HepG2 (cell line): ENCODE results near the gene NGEF. TPM values are rescaled to one million over a fixed set of nuclear protein-coding genes. Genes with fewer than 3 reads are reported as not detected.
A peak's percentile ranks its signal among the peaks of the same experiment; 100 is the strongest.

Experiments
- ADNP ChIP-seq: sonication (generic); formaldehyde crosslinking; IDR thresholded peaks from 2 replicates; pipeline ENCODE4 v1.4.0; 2020; ENCODE audit warnings: missing genetic modification reagents
- BCL6 ChIP-seq: IDR thresholded peaks from 2 replicates; pipeline ENCODE4 v1.6.1; 2016; ENCODE audit warnings: missing genetic modification reagents, missing compliant biosample characterization
- CAMTA2 ChIP-seq: sonication (generic); formaldehyde crosslinking; IDR thresholded peaks from 2 replicates; pipeline ENCODE4 v1.4.0; 2020; ENCODE audit warnings: mild to moderate bottlenecking, missing genetic modification reagents, borderline replicate concordance
- EZH2 ChIP-seq: conservative IDR thresholded peaks from 2 replicates; pipeline ENCODE4 v1.6.1; 2012; ENCODE audit warnings: mild to moderate bottlenecking, low read depth, low read length, moderate library complexity
- GABPA ChIP-seq, 2 experiments: IDR thresholded peaks; 2 replicates each; pipeline ENCODE4 v1.6.1; 2011 to 2016; ENCODE audit warnings: low read depth in 2 of 2, low read length in 1 of 2, missing biosample characterization in 1 of 2, missing genetic modification characterization in 1 of 2
- HDAC2 ChIP-seq: sonication (generic); formaldehyde crosslinking; IDR thresholded peaks from 2 replicates; pipeline ENCODE4 v1.4.0; 2020; ENCODE audit warnings: missing genetic modification reagents
- HNF4A ChIP-seq: sonication (generic); formaldehyde crosslinking; IDR thresholded peaks from 2 replicates; pipeline ENCODE4 v1.4.0; 2020; ENCODE audit warnings: missing genetic modification reagents
- IKZF1 ChIP-seq: fragments of 450-650 bp; IDR thresholded peaks from 2 replicates; pipeline ENCODE4 v1.7.1; 2016
- NKX3-1 ChIP-seq: sonication (generic); formaldehyde crosslinking; IDR thresholded peaks from 2 replicates; pipeline ENCODE4 v1.5.0; 2020; ENCODE audit warnings: missing genetic modification reagents
- PHF8 ChIP-seq: sonication (generic); formaldehyde crosslinking; IDR thresholded peaks from 2 replicates; pipeline ENCODE4 v1.5.0; 2020; ENCODE audit warnings: missing genetic modification reagents
- SRY ChIP-seq: sonication (generic); formaldehyde crosslinking; IDR thresholded peaks from 2 replicates; pipeline ENCODE4 v1.8.0; 2022; ENCODE audit warnings: mild to moderate bottlenecking, missing genetic modification reagents
- ZNF224 ChIP-seq: sonication (generic); formaldehyde crosslinking; IDR thresholded peaks from 2 replicates; pipeline ENCODE4 v1.5.0; 2020; ENCODE audit warnings: mild to moderate bottlenecking, missing genetic modification reagents
- ZNF326 ChIP-seq: sonication (generic); formaldehyde crosslinking; IDR thresholded peaks from 2 replicates; pipeline ENCODE4 v1.4.0; 2020; ENCODE audit warnings: missing genetic modification reagents, borderline replicate concordance
- ZNF557 ChIP-seq: sonication (generic); formaldehyde crosslinking; IDR thresholded peaks from 2 replicates; pipeline ENCODE4 v1.4.0; 2020; ENCODE audit warnings: missing genetic modification reagents
- ZNF598 ChIP-seq: sonication (generic); formaldehyde crosslinking; IDR thresholded peaks from 2 replicates; pipeline ENCODE4 v1.5.1; 2020; ENCODE audit warnings: mild to moderate bottlenecking, missing genetic modification reagents, borderline replicate concordance
- ZNF781 ChIP-seq: sonication (generic); formaldehyde crosslinking; IDR thresholded peaks from 2 replicates; pipeline ENCODE4 v1.5.1; 2020; ENCODE audit warnings: borderline replicate concordance, mild to moderate bottlenecking, missing genetic modification reagents; ENCODE audit errors: not compliant biosample characterization
- ZNF878 ChIP-seq: sonication (generic); formaldehyde crosslinking; IDR thresholded peaks from 2 replicates; pipeline ENCODE4 v1.8.1; 2023; ENCODE audit warnings: mild to moderate bottlenecking, missing genetic modification reagents, moderate library complexity
- polyA plus RNA-seq, 8 experiments: library from polyadenylated mRNA; depleted of rRNA in 3 of 8; stranded (reverse) in 7 of 8; unstranded in 1 of 8; fragments of >200 nt; fragmentation: Illumina TruSeq in 4 of 8; extraction: Trizol in 4 of 8; gene quantifications; 2 replicates each; pipeline versions ENCODE4 v1.2.1 to v1.2.3, GENCODE V29; 2011 to 2016; ENCODE audit warnings: low read depth in 4 of 8, missing spikeins in 1 of 8, mixed read lengths in 1 of 8; ENCODE audit not compliant: insufficient read depth in 1 of 8
- total RNA-seq, 5 experiments: library from RNA; depleted of rRNA; stranded (reverse); fragments of >200 nt; fragmentation: Illumina TruSeq; extraction: Trizol; gene quantifications; 2 replicates each; pipeline ENCODE4 v1.2.3, GENCODE V29; 2016; ENCODE audit warnings: low read depth in 1 of 5
- TF ChIP-seq, protein P1 (sequence below): fragments of 450-650 bp; IDR thresholded peaks from 2 replicates; pipeline ENCODE4 v1.6.1; 2017
- TF ChIP-seq, protein P2 (sequence below): sonication (generic); formaldehyde crosslinking; IDR thresholded peaks from 2 replicates; pipeline ENCODE4 v1.5.0; 2020; ENCODE audit warnings: mild to moderate bottlenecking, missing genetic modification reagents
- TF ChIP-seq, protein P3 (sequence below): sonication (generic); formaldehyde crosslinking; IDR thresholded peaks from 2 replicates; pipeline ENCODE4 v1.4.0; 2020; ENCODE audit warnings: missing genetic modification reagents, borderline replicate concordance
- TF ChIP-seq, protein P4 (sequence below): fragments of 450-650 bp; IDR thresholded peaks from 2 replicates; pipeline ENCODE4 v1.6.1; 2016
- TF ChIP-seq, protein P5 (sequence below): sonication (generic); formaldehyde crosslinking; conservative IDR thresholded peaks from 2 replicates; pipeline ENCODE4 v1.8.0; 2022; ENCODE audit warnings: mild to moderate bottlenecking, moderate library complexity, missing genetic modification reagents

The NGEF gene
- total and polyA plus RNA-seq, 2 of the 13 experiments (the other 11 are each of a cell fraction or from before 2014, with no cell fraction given): 14.4 to 36.9 TPM

DNA sequence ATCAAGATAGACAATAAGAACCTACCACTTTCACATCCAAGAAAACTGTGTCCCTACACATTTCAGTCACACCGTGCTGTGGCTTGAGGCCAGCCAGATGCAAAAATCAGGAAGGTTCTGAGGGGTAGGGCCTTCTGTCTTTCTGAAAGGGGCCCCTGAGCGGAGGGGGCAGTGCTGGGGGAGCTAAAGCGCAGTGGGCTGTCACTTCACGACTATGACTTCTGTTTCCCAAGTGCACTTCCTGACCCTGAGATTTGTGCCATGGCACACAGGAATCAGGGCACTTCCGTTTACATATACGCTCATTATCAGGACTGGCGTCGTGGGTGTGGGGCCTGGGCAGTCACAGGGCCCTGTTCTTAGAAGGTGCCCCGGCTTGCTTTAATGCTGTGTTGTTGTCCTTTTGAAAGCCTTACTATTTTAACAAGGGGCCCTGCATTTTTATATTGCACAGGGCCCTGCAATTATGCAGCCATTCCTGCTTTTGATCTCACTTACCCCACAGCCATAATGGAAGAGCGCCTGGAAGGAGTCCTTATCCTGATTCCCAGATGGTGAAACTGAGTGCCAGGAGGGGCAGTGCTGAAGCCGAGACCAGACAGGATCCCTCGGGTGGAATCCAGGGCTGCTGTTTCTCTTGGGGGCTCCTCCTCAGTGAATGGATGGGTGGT lies 620 bp downstream of the NGEF start (continued):
- TF ChIP-seq ZNF878 (CRISPR knock-in tag): no peak
- TF ChIP-seq, protein P1, sequence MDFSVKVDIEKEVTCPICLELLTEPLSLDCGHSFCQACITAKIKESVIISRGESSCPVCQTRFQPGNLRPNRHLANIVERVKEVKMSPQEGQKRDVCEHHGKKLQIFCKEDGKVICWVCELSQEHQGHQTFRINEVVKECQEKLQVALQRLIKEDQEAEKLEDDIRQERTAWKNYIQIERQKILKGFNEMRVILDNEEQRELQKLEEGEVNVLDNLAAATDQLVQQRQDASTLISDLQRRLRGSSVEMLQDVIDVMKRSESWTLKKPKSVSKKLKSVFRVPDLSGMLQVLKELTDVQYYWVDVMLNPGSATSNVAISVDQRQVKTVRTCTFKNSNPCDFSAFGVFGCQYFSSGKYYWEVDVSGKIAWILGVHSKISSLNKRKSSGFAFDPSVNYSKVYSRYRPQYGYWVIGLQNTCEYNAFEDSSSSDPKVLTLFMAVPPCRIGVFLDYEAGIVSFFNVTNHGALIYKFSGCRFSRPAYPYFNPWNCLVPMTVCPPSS: no peak
- TF ChIP-seq, protein P2, sequence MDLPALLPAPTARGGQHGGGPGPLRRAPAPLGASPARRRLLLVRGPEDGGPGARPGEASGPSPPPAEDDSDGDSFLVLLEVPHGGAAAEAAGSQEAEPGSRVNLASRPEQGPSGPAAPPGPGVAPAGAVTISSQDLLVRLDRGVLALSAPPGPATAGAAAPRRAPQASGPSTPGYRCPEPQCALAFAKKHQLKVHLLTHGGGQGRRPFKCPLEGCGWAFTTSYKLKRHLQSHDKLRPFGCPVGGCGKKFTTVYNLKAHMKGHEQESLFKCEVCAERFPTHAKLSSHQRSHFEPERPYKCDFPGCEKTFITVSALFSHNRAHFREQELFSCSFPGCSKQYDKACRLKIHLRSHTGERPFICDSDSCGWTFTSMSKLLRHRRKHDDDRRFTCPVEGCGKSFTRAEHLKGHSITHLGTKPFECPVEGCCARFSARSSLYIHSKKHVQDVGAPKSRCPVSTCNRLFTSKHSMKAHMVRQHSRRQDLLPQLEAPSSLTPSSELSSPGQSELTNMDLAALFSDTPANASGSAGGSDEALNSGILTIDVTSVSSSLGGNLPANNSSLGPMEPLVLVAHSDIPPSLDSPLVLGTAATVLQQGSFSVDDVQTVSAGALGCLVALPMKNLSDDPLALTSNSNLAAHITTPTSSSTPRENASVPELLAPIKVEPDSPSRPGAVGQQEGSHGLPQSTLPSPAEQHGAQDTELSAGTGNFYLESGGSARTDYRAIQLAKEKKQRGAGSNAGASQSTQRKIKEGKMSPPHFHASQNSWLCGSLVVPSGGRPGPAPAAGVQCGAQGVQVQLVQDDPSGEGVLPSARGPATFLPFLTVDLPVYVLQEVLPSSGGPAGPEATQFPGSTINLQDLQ: peak; percentile 35
- TF ChIP-seq ZNF224 (CRISPR knock-in tag): no peak
- TF ChIP-seq ZNF557 (CRISPR knock-in tag): 0 out of 2 replicates have a peak, but pooled peaks have one; percentile 79
- no peak for TF ChIP-seq GABPA (IDR thresholded peaks at IDR 0.05; ENCODE audit: low read depth, low read length)
- peak; percentile 52 for TF ChIP-seq GABPA (CRISPR knock-in tag; IDR thresholded peaks at IDR 0.05; ENCODE audit: low read depth)
- TF ChIP-seq, protein P3, sequence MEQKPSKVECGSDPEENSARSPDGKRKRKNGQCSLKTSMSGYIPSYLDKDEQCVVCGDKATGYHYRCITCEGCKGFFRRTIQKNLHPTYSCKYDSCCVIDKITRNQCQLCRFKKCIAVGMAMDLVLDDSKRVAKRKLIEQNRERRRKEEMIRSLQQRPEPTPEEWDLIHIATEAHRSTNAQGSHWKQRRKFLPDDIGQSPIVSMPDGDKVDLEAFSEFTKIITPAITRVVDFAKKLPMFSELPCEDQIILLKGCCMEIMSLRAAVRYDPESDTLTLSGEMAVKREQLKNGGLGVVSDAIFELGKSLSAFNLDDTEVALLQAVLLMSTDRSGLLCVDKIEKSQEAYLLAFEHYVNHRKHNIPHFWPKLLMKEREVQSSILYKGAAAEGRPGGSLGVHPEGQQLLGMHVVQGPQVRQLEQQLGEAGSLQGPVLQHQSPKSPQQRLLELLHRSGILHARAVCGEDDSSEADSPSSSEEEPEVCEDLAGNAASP (CRISPR knock-in tag): 0 out of 2 replicates have a peak, but pooled peaks have one; percentile 22
- TF ChIP-seq IKZF1: no peak
- TF ChIP-seq, protein P4, sequence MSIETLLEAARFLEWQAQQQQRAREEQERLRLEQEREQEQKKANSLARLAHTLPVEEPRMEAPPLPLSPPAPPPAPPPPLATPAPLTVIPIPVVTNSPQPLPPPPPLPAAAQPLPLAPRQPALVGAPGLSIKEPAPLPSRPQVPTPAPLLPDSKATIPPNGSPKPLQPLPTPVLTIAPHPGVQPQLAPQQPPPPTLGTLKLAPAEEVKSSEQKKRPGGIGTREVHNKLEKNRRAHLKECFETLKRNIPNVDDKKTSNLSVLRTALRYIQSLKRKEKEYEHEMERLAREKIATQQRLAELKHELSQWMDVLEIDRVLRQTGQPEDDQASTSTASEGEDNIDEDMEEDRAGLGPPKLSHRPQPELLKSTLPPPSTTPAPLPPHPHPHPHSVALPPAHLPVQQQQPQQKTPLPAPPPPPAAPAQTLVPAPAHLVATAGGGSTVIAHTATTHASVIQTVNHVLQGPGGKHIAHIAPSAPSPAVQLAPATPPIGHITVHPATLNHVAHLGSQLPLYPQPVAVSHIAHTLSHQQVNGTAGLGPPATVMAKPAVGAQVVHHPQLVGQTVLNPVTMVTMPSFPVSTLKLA: no peak
- no peak for TF ChIP-seq NKX3-1
- TF ChIP-seq EZH2: no peak
- TF ChIP-seq ADNP (CRISPR knock-in tag): no peak
- TF ChIP-seq, protein P5, sequence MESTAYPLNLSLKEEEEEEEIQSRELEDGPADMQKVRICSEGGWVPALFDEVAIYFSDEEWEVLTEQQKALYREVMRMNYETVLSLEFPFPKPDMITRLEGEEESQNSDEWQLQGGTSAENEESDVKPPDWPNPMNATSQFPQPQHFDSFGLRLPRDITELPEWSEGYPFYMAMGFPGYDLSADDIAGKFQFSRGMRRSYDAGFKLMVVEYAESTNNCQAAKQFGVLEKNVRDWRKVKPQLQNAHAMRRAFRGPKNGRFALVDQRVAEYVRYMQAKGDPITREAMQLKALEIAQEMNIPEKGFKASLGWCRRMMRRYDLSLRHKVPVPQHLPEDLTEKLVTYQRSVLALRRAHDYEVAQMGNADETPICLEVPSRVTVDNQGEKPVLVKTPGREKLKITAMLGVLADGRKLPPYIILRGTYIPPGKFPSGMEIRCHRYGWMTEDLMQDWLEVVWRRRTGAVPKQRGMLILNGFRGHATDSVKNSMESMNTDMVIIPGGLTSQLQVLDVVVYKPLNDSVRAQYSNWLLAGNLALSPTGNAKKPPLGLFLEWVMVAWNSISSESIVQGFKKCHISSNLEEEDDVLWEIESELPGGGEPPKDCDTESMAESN (CRISPR knock-in tag): no peak
- no peak for TF ChIP-seq CAMTA2 (CRISPR knock-in tag)
- TF ChIP-seq ZNF781: no peak
- TF ChIP-seq SRY (CRISPR knock-in tag): no peak
- peak; percentile 75 for TF ChIP-seq BCL6
- no peak; the same call in 1 of the 2 replicates for TF ChIP-seq ZNF598 (CRISPR knock-in tag)
- peak; percentile 35; the same call in 1 of the 2 replicates for TF ChIP-seq HNF4A (CRISPR knock-in tag)
- TF ChIP-seq ZNF326 (CRISPR knock-in tag): no peak
- no peak for TF ChIP-seq PHF8 (CRISPR knock-in tag)
- TF ChIP-seq HDAC2 (CRISPR knock-in tag): 0 out of 2 replicates have a peak, but pooled peaks have one; percentile 12
